Stimulated activated naive CD8-positive, alpha-beta T cell treated with anti-CD3 and anti-CD28 coated beads, Interleukin-15, amount 100 ng/mL, for 72 hours (primary cell): ENCODE measurements around the gene CCR6.
"Not testable (repeated sequence)": the region's sequence is repeated elsewhere in the genome, so short reads cannot be mapped to it uniquely, and the experiment has no call there.

Experiments
- ATAC-seq: fragments of 150-1000 bp; cut with Tn5 transposase; 2 replicates; pipeline ENCODE4 v1.10.0; 2021; ENCODE audit warnings: mild to moderate bottlenecking, moderate library complexity
- DNase-seq, 2 donors: peaks; one replicate each; pipeline ENCODE4 v3.0.0; 2021 to 2022
- H3K27ac Mint-ChIP-seq, 2 donors: one replicate each; pipeline ENCODE4 v1.8.0; 2022; ENCODE audit warnings: mild to moderate bottlenecking in 2 of 2, mixed read lengths in 2 of 2, moderate library complexity in 2 of 2
- H3K27me3 Mint-ChIP-seq: one replicate; pipeline ENCODE4 v1.8.0; 2022; ENCODE audit warnings: mixed read lengths
- H3K4me1 Mint-ChIP-seq: one replicate; pipeline ENCODE4 v1.8.0; 2022; ENCODE audit warnings: mild to moderate bottlenecking, mixed read lengths
- H3K4me3 Mint-ChIP-seq, 2 donors: one replicate each; pipeline ENCODE4 v1.8.0; 2022; ENCODE audit warnings: mild to moderate bottlenecking in 2 of 2, mixed read lengths in 2 of 2, moderate library complexity in 1 of 2
- H3K9me3 Mint-ChIP-seq, 2 donors: one replicate each; pipeline ENCODE4 v1.8.0; 2022; ENCODE audit warnings: mixed read lengths in 2 of 2

The CCR6 gene

DNA sequence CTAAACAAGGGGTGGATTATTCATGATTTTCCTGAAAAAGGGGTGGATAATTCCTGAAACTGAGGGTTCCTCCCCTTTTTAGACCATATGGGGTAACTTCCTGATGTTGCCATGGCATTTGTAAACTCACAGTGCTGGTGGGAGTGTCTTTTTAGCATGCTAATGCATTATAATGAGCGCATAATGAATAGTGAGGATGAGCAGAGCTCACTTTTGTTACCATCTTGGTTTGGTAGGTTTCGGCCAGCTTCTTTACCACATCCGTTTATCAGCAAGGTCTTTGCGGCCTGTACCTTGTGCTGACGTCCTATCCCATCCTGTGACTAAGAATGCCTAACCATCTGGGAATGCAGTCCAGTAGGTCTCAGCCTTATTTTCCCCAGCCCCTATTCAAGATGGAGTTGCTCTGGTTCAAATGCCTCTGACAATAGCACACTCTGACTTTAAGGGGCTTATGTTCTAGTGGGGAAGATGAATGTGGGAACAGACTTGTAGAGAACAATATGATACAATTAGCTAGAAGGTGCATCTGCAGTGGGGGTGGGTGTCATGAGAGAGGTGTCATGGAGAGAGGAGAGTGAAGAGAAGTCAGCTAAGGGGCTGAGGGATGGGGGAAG, 39.1 kb downstream of the CCR6 start:
- Mint-ChIP-seq H3K4me3 (no peak overlapping the region), H3K4me1 (no peaks in the 10 kb centered on the region), H3K9me3 (no peaks in the 10 kb centered on the region), H3K27me3 (no peaks in the 10 kb centered on the region), H3K27ac (peak overlapping the region in 1 of 2 donors; percentile 3)
- ATAC-seq (no peak), DNase-seq (no peak)

DNA sequence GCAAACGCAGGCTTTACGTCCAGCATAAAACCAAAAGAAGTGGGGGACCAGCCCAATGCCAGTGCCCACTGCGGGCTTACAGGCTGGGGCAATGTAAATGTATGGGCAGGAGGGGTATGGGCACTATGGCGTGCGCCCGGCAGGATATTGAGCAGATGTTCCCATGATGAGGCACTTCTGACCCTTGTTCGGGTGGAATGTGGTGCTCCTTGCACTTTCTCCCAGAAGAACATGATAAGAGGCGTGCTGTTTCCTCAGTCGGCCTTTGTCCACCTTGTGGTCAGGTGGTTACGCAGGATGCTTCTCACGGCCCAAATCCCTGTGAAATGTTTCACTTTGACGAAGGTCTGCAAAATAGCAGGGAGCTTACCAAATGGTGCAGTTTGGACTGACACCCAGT, 39.7 kb downstream of the CCR6 start:
- H3K27me3 Mint-ChIP-seq = no peaks in the 10 kb centered on the region
- DNase-seq = no peak
- no peak for ATAC-seq
- no peaks in the 10 kb centered on the region for H3K9me3 Mint-ChIP-seq
- H3K27ac Mint-ChIP-seq = no peak overlapping the region
- H3K4me3 Mint-ChIP-seq = no peak overlapping the region
- H3K4me1 Mint-ChIP-seq = no peaks in the 10 kb centered on the region

DNA sequence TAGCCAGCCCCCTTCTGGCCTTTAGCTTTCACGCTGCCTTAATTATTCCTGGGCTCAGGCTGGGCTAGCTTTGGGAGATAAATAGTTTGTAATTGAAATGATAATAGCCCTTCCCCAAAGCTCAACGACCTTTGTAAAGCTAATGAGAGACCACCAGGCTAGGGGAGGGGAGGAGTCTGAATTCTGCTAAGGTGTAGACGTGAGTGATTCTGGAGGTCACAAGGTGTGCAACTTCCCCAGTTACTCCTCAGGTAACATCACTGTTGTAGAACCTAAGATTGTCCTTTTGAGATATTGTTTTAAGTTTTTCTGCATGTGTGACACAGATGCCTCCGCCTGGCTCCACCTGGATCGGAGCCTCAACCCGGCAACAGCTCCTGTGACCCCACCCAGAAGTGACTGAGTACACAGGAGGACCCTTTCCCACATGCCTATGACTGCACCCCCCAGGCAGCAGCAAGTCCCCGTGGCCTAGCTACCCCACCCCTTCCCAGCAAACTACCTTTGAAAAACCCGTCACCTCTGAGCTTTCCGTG, 40.6 kb downstream of the CCR6 start:
- Mint-ChIP-seq H3K9me3 (no peaks in the 10 kb centered on the region), H3K4me1 (no peaks in the 10 kb centered on the region), H3K27ac (no peak overlapping the region), H3K4me3 (no peak overlapping the region), H3K27me3 (peaks cover 7% of the 10 kb centered on the region)
- DNase-seq (no peak), ATAC-seq (no peak)

DNA sequence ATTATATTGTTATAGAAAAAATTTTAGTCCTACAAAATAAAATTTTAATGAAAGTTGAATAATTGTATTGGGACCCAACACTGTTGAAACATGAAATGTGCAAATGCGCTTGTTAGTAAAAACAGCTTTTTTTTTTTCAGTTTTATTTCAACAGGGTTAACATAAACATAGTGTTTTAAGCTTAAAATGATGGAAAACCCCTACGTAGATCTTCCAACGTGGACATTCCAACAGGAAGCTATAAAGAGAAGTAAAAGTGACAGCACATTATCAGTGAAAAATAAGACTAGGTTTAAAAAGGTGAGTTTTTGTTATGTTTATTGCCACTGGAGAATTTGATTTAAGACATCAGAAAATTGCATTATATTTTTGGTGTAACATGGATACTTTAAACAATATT, 41.4 kb downstream of the CCR6 start:
- peaks cover 12% of the 10 kb centered on the region for H3K27me3 Mint-ChIP-seq
- no peaks in the 10 kb centered on the region for H3K9me3 Mint-ChIP-seq
- H3K4me1 Mint-ChIP-seq = no peaks in the 10 kb centered on the region
- H3K4me3 Mint-ChIP-seq = no peak overlapping the region
- H3K27ac Mint-ChIP-seq = no peak overlapping the region
- ATAC-seq (no peak), DNase-seq (no peak)

DNA sequence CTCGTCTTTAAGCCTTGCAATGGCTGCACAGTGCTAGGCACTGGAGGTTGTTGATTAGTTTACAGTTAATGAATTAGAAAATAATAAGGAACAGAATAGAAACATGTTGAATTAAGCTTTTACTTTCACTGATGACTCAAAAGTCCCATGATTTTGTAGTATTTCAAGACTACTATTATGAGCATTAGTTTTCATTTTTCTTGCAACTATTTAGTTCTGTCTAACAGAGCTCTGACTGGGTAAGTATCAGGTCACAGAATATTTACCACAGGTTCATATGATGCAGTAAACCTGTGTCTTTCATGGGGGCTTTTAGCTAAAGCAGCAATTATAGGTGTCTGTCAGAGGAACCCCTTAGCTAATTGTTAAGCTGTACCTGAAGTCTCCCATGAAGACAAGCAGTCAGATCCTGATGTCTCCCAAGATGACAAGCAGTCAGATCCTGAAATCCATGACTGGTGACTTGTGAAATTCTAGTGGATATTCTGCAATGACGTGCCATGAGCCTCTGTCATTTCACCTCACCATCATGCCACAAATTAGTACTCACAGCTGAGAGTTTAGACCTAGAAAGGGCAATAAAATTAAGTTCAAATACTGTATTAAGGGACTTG, 43.1 kb downstream of the CCR6 start:
- no peaks in the 10 kb centered on the region for H3K4me1 Mint-ChIP-seq
- no peaks in the 10 kb centered on the region for H3K9me3 Mint-ChIP-seq
- no peak overlapping the region for H3K4me3 Mint-ChIP-seq
- H3K27ac Mint-ChIP-seq = no peak overlapping the region
- H3K27me3 Mint-ChIP-seq = peaks cover 20% of the 10 kb centered on the region
- DNase-seq = no peak
- no peak for ATAC-seq

DNA sequence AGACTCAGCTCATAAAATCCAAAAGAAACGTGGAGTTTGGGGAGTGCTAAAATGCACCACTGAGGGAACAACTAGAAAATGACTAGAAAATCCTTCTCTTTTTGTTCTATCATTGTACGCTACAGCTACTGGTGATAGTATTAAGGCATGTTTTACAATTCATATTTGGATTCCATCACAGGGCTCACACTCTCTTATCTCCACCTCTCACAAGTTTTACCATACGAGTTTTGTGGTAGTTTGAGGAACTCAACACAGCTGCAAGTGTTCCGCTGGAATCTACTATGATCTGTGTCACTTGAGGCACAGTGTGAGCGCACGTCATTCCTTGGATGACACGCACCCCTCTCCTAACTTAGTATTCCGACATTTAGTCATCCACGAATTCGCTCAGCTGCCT, 44.8 kb downstream of the CCR6 start:
- H3K4me3 Mint-ChIP-seq, DNase-seq, H3K9me3 Mint-ChIP-seq, H3K27ac Mint-ChIP-seq, H3K4me1 Mint-ChIP-seq, ATAC-seq: not testable (repeated sequence)
- peaks cover 31% of the 10 kb centered on the region for H3K27me3 Mint-ChIP-seq

DNA sequence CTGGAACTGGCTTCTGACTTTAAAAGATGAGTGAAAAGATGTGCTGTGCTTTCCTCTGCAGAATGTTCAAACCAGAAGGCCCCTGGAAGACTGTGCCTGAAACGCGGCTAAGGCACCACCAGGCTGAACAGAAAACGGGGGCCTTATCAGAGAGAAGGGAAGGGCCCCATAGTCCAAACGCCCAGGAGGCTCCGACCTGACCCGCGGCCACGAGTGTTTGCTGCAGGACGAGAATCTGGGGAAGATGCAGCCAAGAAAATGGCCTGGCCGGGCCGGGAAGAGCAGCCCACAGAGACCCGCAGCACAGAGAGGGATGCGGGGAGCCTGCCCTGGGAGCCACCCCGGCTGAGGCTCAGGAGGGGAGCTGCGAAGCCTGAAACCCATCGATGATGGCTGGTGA, 45.4 kb downstream of the CCR6 start:
- not testable (repeated sequence) for ATAC-seq, DNase-seq, H3K4me3 Mint-ChIP-seq, H3K4me1 Mint-ChIP-seq, H3K27ac Mint-ChIP-seq, H3K9me3 Mint-ChIP-seq
- H3K27me3 Mint-ChIP-seq = peaks cover 34% of the 10 kb centered on the region

DNA sequence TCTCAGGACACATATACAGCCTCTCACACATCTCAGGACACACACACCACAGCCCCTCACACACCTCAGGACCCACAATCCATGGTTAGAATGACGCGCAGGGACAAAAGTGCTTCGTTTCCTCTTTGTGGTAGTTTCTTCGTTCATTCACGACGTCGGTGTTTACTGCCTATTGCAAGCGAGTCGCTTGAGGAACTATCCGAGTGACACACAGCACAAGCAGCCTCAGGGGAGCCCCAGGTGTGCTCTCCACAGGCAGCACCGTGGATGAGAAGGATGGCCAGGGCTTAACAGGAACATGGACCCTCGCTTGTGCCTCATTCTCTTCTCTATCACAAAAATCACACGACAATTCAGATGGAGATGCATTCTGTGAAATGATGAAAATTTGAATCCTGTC, 47.0 kb downstream of the CCR6 start:
- DNase-seq, H3K4me3 Mint-ChIP-seq, ATAC-seq, H3K4me1 Mint-ChIP-seq, H3K9me3 Mint-ChIP-seq: not testable (repeated sequence)
- Mint-ChIP-seq H3K27ac (peak overlapping the region in 1 of 2 donors; percentile 4), H3K27me3 (peaks cover 34% of the 10 kb centered on the region)

DNA sequence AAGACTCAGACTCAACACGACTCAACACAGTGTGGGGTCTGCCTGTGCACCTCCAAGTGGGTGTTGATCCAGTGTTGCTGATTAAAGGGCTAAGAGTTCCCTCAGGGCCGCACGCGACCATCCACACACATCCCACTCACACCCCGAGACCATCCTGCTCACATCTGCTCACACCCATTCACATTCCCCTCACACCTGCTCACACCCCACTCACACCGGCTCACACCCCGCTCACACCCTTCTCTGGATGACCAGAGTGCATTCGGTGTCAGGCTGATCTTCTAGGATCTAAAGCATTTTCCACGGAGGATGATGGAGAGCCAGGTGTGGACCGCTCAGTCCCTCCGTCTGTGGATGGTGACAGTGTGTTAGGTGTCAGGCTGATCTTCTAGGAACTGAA, 48.4 kb downstream of the CCR6 start:
- not testable (repeated sequence) for H3K4me1 Mint-ChIP-seq, H3K27ac Mint-ChIP-seq, DNase-seq, H3K9me3 Mint-ChIP-seq, H3K4me3 Mint-ChIP-seq, ATAC-seq
- peaks cover 34% of the 10 kb centered on the region for H3K27me3 Mint-ChIP-seq

DNA sequence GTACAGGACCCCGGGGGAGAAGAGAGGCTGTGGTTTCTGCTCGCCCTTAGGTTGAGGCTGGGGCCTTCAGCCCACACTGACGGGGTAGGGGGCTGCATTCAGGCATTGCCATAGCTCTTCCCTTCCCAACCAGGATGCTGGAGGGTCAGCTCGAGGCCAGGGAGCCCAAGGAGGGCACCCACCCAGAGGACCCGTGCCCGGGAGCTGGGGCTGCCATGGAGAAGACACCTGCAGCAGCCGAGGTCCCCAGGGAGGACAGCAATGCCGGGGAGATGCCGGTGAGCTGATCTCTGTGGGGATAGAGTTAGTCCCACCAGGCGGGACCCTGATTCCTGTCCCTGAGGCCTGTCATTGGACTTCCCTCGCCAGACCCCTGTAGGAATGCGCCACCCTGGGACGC, 49.1 kb downstream of the CCR6 start:
- H3K4me3 Mint-ChIP-seq, H3K27ac Mint-ChIP-seq, DNase-seq, H3K9me3 Mint-ChIP-seq, H3K4me1 Mint-ChIP-seq, ATAC-seq: not testable (repeated sequence)
- H3K27me3 Mint-ChIP-seq = peaks cover 34% of the 10 kb centered on the region

DNA sequence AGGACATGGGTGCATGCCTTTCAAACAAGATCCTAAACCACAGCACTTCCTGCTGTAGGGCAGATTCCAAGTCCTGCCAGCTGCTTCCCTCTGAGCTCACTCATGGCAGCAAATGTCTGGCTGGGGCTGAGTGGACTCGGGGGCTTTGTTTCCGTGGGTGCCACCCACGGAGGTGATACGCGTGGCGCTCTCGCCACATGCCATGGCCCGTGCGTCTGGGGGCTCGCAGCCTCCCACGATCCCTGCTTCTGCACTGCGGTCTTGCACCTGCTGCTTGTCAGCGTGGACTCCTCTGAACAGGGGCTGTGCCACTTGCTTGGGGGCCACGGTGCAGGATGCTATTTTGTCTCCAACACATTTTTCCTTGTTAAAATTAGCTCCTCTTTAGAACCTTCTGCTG, 54.4 kb downstream of the CCR6 start:
- DNase-seq, H3K4me3 Mint-ChIP-seq, ATAC-seq, H3K9me3 Mint-ChIP-seq, H3K4me1 Mint-ChIP-seq: not testable (repeated sequence)
- peak overlapping the region in 1 of 2 donors; percentile 79 for H3K27ac Mint-ChIP-seq
- peaks cover 15% of the 10 kb centered on the region for H3K27me3 Mint-ChIP-seq

DNA sequence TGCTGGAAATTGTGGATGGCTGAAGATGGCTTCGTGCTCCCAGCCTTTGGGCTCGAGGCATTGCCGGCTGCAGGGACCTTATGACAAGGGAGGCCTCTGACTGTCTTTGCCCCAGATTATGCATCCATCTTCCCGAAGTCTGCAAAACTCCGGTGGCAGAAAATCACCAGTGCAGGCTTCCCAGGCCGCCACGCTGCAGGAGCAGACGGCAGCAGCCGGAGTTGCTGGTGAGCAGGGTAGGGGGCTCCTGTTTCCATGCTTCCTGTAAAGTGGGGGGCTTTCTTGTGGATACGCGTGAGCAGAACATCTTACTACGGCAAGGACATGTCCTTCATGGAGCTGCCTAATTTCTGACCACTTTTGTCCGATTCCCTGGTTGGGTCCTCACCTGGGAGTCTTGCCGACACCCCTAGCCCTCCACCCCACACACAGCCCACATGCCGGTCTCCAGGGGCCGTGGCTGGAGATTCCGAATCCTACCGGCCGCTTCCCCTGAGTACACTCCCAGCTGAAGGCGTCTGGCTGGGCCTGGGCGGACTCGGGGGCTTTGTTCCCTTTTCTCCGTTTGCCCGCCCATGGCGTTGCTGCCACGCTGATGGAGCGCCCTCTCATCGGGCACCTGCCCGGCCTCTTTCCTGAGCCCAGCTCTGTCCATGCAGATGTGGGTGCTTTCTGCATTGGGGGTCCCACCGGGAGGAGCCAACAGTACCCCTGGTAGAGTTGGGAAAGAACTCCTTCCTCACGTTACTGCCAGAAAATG, 56.2 kb downstream of the CCR6 start:
- not testable (repeated sequence) for H3K4me1 Mint-ChIP-seq

DNA sequence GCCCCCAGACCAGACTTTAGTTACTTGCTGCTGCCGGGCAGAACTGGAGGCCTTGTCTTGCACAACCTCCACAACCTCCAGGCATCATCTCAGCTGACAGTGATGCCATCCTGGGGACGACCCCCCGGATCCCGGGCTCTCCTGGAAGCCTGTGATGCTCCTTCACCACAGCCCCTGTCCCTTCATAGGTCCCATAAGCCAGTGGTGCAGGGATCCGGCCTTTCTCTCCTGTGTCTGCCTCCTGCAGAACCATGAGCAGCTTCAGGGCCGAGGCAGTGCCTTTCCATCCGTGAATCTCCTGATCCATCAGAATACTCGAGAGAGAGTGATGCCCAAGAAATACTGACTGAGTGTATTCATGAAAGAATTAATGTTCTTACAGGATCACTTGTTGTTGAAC, 57.2 kb downstream of the CCR6 start:
- not testable (repeated sequence) for H3K27me3 Mint-ChIP-seq, H3K9me3 Mint-ChIP-seq, DNase-seq, H3K27ac Mint-ChIP-seq, ATAC-seq, H3K4me1 Mint-ChIP-seq, H3K4me3 Mint-ChIP-seq

More for the DNA sequence above, 56.2 kb downstream of the CCR6 start:
- H3K27ac Mint-ChIP-seq, H3K27me3 Mint-ChIP-seq, DNase-seq, H3K9me3 Mint-ChIP-seq, H3K4me3 Mint-ChIP-seq, ATAC-seq: not testable (repeated sequence)

DNA sequence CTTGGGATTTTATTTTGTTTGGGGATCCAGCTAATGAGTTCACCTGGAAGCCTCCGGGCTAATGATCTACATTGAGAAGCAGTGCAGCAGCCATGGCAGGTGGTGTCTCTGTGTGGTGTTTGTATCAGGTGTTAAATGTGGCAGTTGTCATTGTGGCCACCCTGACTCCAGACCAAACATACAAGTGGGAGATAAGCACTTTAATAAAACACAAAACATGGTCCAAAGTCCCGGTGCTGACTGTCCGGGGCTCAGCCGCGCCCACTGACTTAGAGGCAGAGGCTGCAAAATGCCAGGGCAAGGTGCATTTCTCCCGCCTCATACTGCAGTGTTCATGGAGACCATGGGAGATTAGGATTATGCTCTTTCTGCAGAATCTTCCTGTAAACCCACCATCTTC, 58.5 kb downstream of the CCR6 start:
- ATAC-seq, H3K9me3 Mint-ChIP-seq, DNase-seq, H3K27ac Mint-ChIP-seq, H3K4me1 Mint-ChIP-seq, H3K27me3 Mint-ChIP-seq, H3K4me3 Mint-ChIP-seq: not testable (repeated sequence)

DNA sequence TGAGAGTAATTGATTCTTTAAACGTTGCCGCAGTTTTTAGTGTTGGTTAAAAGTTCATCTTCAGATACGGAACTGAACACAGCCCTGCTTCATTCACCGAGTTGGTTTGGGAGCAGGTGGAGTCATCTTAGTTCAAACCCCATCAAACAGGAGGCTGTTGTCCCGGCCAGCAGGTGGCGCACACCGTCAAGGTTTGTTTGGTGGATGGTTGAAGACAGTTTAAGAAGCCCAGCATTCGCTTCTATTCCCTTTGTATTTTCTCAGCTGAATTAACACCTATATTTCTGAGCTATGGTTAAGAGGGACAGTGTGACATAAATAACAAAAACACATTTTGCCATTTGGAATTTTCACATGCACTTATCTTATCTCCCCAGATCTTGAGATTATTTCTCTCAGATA, 60.0 kb downstream of the CCR6 start:
- not testable (repeated sequence) for H3K4me3 Mint-ChIP-seq, H3K4me1 Mint-ChIP-seq, H3K9me3 Mint-ChIP-seq, DNase-seq, H3K27ac Mint-ChIP-seq, H3K27me3 Mint-ChIP-seq
- ATAC-seq = peak; percentile 81

DNA sequence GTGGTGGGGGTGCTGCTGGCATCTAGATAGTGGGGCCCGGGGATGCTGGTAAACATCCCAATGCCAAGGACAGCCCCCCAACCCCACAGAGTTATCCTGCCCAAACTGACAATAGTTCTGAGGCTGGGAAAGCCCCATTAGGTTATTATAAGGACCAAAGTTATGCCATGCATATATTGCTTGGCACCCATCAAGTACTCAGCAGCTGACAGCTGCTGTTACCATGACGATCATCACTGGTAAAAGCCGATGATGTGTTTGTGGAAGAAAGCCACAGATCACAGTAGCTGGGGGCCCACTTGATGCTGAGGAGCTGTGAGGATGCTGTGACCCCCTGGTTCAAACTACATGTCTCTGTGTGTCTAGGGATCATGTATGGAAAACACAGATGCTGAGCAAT, 62.2 kb downstream of the CCR6 start:
- not testable (repeated sequence) for H3K27me3 Mint-ChIP-seq, DNase-seq, H3K4me3 Mint-ChIP-seq, H3K9me3 Mint-ChIP-seq, ATAC-seq, H3K27ac Mint-ChIP-seq, H3K4me1 Mint-ChIP-seq
